ENCODE results near the gene TMEM45B. TPM values are rescaled to one million over a fixed set of nuclear protein-coding genes. Genes with fewer than 3 reads are reported as not detected.

Gene TMEM45B
- total and polyA plus RNA-seq, 2 of the 13 experiments (the other 11 are each of a cell fraction or from before 2014, with no cell fraction given), result 29.1 to 181 TPM

- TF ChIP-seq ARID4A (CRISPR knock-in tag; IDR thresholded peaks at IDR 0.05; ENCODE audit: borderline replicate concordance) (peak; percentile 55; the same call in 1 of the 2 replicates), GATAD1 (CRISPR knock-in tag; IDR thresholded peaks at IDR 0.05) (0 out of 2 replicates have a peak, but pooled peaks have one; percentile 41), THAP11 (CRISPR knock-in tag; IDR thresholded peaks at IDR 0.05) (0 out of 2 replicates have a peak, but pooled peaks have one; percentile 10), ZSCAN25 (CRISPR knock-in tag; IDR thresholded peaks at IDR 0.05) (peak; percentile 77), GABPA (IDR thresholded peaks at IDR 0.05; ENCODE audit: low read depth, low read length) (no peak), GABPA (CRISPR knock-in tag; IDR thresholded peaks at IDR 0.05; ENCODE audit: low read depth) (peak; percentile 29)
- TF ChIP-seq, protein P1, sequence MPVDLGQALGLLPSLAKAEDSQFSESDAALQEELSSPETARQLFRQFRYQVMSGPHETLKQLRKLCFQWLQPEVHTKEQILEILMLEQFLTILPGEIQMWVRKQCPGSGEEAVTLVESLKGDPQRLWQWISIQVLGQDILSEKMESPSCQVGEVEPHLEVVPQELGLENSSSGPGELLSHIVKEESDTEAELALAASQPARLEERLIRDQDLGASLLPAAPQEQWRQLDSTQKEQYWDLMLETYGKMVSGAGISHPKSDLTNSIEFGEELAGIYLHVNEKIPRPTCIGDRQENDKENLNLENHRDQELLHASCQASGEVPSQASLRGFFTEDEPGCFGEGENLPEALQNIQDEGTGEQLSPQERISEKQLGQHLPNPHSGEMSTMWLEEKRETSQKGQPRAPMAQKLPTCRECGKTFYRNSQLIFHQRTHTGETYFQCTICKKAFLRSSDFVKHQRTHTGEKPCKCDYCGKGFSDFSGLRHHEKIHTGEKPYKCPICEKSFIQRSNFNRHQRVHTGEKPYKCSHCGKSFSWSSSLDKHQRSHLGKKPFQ (CRISPR knock-in tag; IDR thresholded peaks at IDR 0.05; ENCODE audit: insufficient replicate concordance), result peak; percentile 73
- TF ChIP-seq, protein P2, sequence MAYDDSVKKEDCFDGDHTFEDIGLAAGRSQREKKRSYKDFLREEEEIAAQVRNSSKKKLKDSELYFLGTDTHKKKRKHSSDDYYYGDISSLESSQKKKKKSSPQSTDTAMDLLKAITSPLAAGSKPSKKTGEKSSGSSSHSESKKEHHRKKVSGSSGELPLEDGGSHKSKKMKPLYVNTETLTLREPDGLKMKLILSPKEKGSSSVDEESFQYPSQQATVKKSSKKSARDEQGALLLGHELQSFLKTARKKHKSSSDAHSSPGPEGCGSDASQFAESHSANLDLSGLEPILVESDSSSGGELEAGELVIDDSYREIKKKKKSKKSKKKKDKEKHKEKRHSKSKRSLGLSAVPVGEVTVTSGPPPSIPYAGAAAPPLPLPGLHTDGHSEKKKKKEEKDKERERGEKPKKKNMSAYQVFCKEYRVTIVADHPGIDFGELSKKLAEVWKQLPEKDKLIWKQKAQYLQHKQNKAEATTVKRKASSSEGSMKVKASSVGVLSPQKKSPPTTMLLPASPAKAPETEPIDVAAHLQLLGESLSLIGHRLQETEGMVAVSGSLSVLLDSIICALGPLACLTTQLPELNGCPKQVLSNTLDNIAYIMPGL (CRISPR knock-in tag; IDR thresholded peaks at IDR 0.05; ENCODE audit: borderline replicate concordance in 1 of 2, low read depth in 1 of 2), result peak; percentile 34 to 44; a peak in 1 of 4 replicates
Observed at GRCh38 chr11:129828301-129828836, 12.7 kb downstream of the TMEM45B start (continued).
